GM12801 (cell line): ENCODE results near the gene PPARD.

Experiments
- CTCF ChIP-seq: IDR thresholded peaks from one replicate; pipeline ENCODE4 v1.5.1; 2011; ENCODE audit warnings: control low read depth; ENCODE audit not compliant: insufficient read length; ENCODE audit errors: extremely low read depth

The PPARD gene

DNA sequence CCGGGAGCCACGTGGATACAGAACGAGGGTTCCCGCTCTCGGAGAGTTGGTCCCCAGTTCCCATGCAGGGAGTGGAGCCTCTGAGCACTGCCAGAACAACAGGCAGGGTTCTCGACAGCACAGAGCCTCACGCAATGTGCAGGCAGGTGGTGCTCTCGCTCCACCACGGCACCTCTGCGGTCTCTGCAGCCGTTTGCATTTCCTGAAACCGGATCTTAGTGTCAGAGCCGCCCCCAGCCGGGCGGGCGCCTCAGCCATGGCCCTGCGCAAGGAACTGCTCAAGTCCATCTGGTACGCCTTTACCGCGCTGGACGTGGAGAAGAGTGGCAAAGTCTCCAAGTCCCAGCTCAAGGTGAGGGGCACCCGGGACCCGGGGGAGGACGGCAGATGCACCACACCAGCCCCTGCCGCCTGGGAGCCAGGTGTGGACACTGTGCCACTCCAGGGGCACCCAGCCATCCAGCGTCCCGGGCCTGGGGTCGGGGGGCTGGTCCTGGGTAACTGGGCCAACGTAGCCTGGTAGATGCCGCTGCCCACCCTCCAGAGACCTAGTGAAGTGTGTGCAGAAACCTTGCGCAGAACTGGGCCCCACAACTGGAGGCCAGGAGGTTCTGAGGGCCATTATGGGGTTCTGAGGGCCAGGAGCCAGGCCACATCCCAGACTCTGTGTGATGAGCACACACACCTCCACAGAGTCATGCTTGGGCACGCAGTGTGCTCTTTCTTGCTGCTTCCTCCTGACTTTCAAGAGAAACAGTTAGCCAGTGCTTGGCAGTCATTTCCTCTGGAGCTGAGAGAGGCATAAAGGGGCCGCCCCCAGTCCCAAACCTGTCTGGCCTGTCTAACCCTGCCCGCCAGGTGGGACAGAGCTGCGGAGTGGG lies 44.5 kb upstream of the PPARD start, which contains the start of gene DEF6:
TSS of gene DEF6 (plus strand) at position 218 of the 881 bp plus-strand sequence. CDS start at position 257, 39 bp downstream.
- TF ChIP-seq CTCF: peak; percentile 71

DNA sequence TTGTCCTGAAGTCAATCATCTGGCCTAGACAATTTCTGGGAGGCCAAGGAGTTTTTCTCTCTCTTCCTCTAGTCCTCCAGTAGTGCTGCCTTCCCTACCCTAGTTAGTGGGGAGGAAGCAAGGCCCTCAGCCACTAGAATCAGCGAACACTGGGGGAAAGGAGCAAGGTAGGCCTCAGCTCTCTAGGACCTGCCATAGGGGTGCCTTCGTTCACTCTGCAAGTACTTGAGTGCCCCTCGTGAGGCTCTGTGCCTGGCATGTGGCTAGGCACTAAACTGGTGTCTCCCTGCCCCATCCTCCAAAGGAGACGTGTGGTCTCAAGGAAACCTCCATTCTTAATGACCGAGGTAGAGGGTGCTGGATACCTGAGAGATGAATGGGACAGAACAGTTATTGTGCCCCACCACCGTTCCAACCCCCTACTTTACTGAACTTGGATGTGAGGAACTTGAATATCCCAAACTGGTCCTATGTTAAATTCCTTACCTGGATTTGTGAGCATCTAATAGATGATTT lies 43.7 kb upstream of the PPARD start:
- TF ChIP-seq CTCF: no peak

GRCh38 chr6:35299674-35300073 lies 42.7 kb upstream of the PPARD start:
- TF ChIP-seq CTCF: no peak

- no peak for TF ChIP-seq CTCF
These were observed 41.5 kb upstream of the PPARD start for GRCh38 chr6:35300848-35301247.

GRCh38 chr6:35302604-35303241 lies 39.6 kb upstream of the PPARD start:
- TF ChIP-seq CTCF: no peak

GRCh38 chr6:35304299-35304698 lies 38.1 kb upstream of the PPARD start:
- no peak for TF ChIP-seq CTCF

- no peak for TF ChIP-seq CTCF
These were observed 37.2 kb upstream of the PPARD start for GRCh38 chr6:35305117-35305516.
